HUES48 (cell line): ENCODE measurements around the gene DERL2.
"Not testable (repeated sequence)": the region's sequence is repeated elsewhere in the genome, so short reads cannot be mapped to it uniquely, and the experiment has no call there.

ENCODE experiments used
- H3K27ac ChIP-seq: one replicate; pipeline ENCODE4 v1.7.0; 2013; ENCODE audit warnings: low read depth, low read length, inconsistent platforms
- H3K27me3 ChIP-seq: 2 replicates; pipeline ENCODE4 v1.6.1; 2013; ENCODE audit warnings: mild to moderate bottlenecking, low read length; ENCODE audit not compliant: control insufficient read depth, insufficient read depth
- H3K36me3 ChIP-seq: 2 replicates; pipeline ENCODE4 v1.6.1; 2013; ENCODE audit warnings: low read length; ENCODE audit not compliant: control insufficient read depth, insufficient read depth
- H3K4me1 ChIP-seq: 2 replicates; pipeline ENCODE4 v1.6.1; 2013; ENCODE audit warnings: mild to moderate bottlenecking, low read length; ENCODE audit not compliant: control insufficient read depth, insufficient read depth
- H3K4me3 ChIP-seq: 2 replicates; pipeline ENCODE4 v1.5.1; 2013; ENCODE audit warnings: mild to moderate bottlenecking, low read depth, low read length
- H3K9ac ChIP-seq: 2 replicates; pipeline ENCODE4 v1.6.1; 2013; ENCODE audit warnings: mild to moderate bottlenecking, low read depth, low read length, moderate library complexity
- H3K9me3 ChIP-seq: 2 replicates; pipeline ENCODE4 v1.6.1; 2013; ENCODE audit warnings: low read length; ENCODE audit not compliant: control insufficient read depth, insufficient read depth

Gene DERL2

DNA sequence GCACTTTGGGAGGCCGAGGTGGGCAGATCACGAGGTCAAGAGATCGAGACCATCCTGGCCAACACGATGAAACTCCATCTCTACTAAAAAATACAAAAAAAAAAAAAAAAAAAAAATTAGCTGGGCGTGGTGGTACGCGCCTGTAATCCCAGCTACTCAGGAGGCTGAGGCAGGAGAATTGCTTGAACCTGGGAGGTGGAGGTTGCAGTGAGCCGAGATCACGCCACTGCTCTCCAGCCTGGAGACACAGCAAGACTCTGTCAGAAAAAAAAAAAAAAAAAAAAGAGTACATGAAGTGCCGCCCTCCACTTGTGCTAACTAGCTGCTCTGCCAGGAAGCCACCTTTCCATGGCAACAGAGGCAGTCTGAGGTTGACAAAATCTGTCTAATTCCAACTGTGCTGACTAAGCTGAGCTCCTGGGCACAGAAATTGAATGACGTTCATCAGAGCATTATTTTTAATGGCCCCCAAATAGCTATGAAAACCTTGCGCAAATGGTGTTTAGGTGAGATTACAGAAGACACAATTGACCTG, 50.1 kb downstream of the DERL2 start:
- H3K9me3 ChIP-seq, H3K27ac ChIP-seq, H3K27me3 ChIP-seq, H3K4me3 ChIP-seq, H3K4me1 ChIP-seq, H3K9ac ChIP-seq: not testable (repeated sequence)
- peaks cover 69% of the 10 kb centered on the region for H3K36me3 ChIP-seq

DNA sequence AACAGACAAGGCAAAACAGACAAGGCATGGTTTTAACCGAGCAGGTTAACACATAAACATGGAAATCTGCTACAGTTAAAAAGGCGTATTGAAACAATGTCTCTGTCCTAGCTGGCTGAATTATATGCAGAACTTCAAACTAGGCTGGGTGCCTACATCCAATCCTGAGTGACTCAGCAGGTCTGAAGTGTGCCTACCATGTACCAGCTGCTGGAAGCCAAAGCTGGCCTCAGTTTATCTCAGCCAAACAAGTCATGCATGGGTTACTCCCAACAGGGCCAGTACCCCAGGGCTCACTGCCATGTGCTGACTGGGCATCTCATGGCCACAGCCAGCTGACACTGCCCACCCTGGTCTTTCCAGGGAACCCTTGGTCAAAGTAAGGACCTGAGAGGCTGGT, 51.0 kb downstream of the DERL2 start:
- Histone ChIP-seq H3K4me1 (no peaks in the 10 kb centered on the region; the same call in 1 of the 2 replicates), H3K36me3 (peaks cover 76% of the 10 kb centered on the region), H3K27ac (no peak overlapping the region), H3K4me3 (no peak overlapping the region), H3K9me3 (no peaks in the 10 kb centered on the region), H3K9ac (no peak overlapping the region), H3K27me3 (no peaks in the 10 kb centered on the region)

- H3K9me3 ChIP-seq, result no peaks in the 10 kb centered on the region
- peak overlapping the region; percentile 21 for H3K27ac ChIP-seq
- no peaks in the 10 kb centered on the region for H3K27me3 ChIP-seq
- peaks cover 92% of the 10 kb centered on the region for H3K36me3 ChIP-seq
- H3K4me3 ChIP-seq, result no peak overlapping the region
- H3K9ac ChIP-seq, result no peak overlapping the region
- H3K4me1 ChIP-seq, result no peaks in the 10 kb centered on the region
Observed at GRCh38 chr17:5431949-5432556, 53.9 kb downstream of the DERL2 start.

DNA sequence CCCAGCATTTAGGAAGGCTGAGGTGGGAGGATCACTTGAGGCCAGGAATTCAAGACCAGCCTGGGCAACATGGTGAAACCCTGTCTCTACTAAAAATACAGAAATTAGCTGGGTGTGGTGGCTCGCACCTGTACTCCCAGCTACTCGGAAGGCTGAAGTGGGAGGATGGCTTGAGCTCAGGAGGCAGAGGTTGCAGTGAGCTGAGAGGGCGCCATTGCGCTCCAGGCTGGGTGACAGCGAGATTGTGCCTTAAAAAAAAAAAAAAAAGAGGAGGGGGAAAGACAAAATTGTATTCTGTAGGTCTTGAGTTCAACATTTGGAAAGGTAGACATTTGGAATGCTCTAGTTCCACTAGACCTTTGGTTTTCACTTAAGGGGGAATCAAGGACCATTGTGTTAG, 54.7 kb downstream of the DERL2 start:
- not testable (repeated sequence) for H3K4me1 ChIP-seq, H3K4me3 ChIP-seq, H3K9me3 ChIP-seq, H3K27me3 ChIP-seq, H3K27ac ChIP-seq, H3K9ac ChIP-seq
- H3K36me3 ChIP-seq, result peaks cover 91% of the 10 kb centered on the region

- no peaks in the 10 kb centered on the region for H3K27me3 ChIP-seq
- no peaks in the 10 kb centered on the region for H3K9me3 ChIP-seq
- H3K4me3 ChIP-seq, result no peak overlapping the region
- no peak overlapping the region for H3K9ac ChIP-seq
- no peak overlapping the region for H3K27ac ChIP-seq
- H3K4me1 ChIP-seq, result no peaks in the 10 kb centered on the region
- H3K36me3 ChIP-seq, result peaks cover 93% of the 10 kb centered on the region
Observed at GRCh38 chr17:5430413-5430999, 55.5 kb downstream of the DERL2 start.

GRCh38 chr17:5429191-5429887, 56.6 kb downstream of the DERL2 start:
- Histone ChIP-seq H3K9ac (no peak overlapping the region), H3K36me3 (peaks cover 95% of the 10 kb centered on the region), H3K4me3 (no peak overlapping the region), H3K4me1 (no peaks in the 10 kb centered on the region), H3K9me3 (no peaks in the 10 kb centered on the region), H3K27ac (no peak overlapping the region), H3K27me3 (no peaks in the 10 kb centered on the region)

GRCh38 chr17:5425826-5426225, 60.2 kb downstream of the DERL2 start:
- Histone ChIP-seq H3K36me3 (peaks cover 94% of the 10 kb centered on the region), H3K9ac (no peak overlapping the region), H3K27ac (no peak overlapping the region), H3K9me3 (no peaks in the 10 kb centered on the region), H3K27me3 (no peaks in the 10 kb centered on the region), H3K4me3 (no peak overlapping the region), H3K4me1 (no peaks in the 10 kb centered on the region)

DNA sequence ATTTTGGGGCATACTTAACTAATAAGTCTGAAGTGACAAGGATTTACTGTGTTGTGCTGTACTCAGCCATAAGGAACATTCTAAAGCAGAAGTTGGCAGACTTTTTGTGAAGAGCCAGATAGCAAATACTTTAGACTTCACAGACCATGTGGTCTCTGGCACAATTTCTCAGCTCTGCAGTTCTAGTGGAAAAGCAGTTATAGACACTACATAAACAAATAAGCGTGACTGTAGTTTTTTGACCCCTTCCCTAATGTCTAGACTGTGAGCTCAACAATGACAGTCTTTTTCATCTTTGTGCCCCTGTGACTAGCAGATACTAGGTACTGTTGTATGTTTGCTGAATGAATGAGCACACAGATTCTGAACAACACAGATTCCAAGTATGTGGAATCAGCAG, 61.1 kb downstream of the DERL2 start:
- Histone ChIP-seq H3K36me3 (peaks cover 88% of the 10 kb centered on the region), H3K9me3 (no peaks in the 10 kb centered on the region), H3K27ac (no peak overlapping the region), H3K4me3 (no peak overlapping the region), H3K27me3 (no peaks in the 10 kb centered on the region), H3K9ac (no peak overlapping the region), H3K4me1 (no peaks in the 10 kb centered on the region)

DNA sequence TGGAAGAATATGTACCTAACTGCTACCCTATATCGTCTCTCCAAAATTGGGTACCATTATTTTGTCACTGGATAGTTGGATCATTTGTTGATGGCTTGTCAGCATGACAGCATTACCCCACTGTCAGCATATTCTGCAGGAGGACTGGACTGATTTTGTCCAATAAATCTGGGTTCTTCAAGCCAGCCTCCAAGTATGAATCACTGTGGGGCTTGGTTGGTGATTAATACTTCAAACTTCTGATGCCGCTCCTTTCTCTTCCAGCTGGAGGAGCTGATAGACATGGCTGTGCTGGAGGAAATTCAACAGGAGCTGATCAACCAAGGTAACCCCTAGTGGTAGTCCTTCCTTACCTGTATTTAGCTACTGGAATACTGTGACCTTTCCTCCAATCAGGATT, 63.5 kb downstream of the DERL2 start:
- Histone ChIP-seq H3K36me3 (peaks cover 66% of the 10 kb centered on the region), H3K27ac (no peak overlapping the region), H3K9me3 (no peaks in the 10 kb centered on the region), H3K4me3 (no peak overlapping the region), H3K27me3 (no peaks in the 10 kb centered on the region), H3K4me1 (no peaks in the 10 kb centered on the region), H3K9ac (no peak overlapping the region)
